Measurements from ENCODE around the gene BNIPL.

BNIPL gene

DNA sequence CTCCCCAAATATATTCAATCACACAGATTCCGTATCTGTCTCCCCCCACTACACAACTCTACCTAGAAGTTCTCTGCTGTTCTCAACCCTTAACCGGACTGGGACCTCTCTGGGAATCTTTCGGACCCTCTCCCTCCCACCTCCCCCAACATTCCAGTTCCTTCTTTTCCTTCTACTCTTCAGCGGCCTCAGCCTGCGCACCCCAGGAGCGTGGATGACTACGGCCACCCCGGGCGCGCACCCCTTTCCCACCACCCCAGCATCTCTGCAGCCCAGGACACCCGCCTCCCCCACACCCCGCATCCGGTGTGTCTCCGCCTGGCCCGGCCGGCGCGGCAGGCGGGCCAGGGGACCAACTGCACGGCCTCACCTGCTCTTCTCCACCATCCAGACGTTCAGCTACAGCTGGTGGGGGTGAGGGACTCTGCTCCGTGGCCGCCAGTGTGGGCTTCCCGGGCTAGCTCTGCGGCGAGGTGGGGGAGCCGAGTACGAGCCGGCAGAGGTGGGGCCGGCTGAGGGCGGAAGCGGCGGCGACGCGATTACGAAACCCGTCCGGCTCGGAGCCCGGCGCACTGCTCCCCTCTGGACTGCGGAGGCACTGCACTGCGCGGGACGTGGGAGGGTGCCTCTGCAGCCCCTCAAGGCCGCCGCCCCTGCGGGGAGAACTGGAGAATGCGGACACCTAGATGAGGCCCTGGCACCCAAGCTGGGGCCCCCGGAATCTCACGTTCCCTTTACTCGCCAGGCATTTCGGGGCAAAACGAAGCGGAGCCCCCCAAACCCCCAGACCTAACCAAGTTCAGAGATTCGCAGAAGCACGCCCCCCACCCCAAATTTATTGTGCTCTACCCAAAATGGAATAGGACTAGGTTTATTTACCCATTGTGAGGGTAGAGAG lies 23.0 kb downstream of the BNIPL start, which contains the start of gene CDC42SE1:
TSS of gene CDC42SE1 (minus strand) at position 514 of the 898 bp plus-strand sequence. CDS start 3,892 bp downstream, outside the sequence.
- peak; percentile 75 for DNase-seq (ENCODE audit: low read depth)

DNA sequence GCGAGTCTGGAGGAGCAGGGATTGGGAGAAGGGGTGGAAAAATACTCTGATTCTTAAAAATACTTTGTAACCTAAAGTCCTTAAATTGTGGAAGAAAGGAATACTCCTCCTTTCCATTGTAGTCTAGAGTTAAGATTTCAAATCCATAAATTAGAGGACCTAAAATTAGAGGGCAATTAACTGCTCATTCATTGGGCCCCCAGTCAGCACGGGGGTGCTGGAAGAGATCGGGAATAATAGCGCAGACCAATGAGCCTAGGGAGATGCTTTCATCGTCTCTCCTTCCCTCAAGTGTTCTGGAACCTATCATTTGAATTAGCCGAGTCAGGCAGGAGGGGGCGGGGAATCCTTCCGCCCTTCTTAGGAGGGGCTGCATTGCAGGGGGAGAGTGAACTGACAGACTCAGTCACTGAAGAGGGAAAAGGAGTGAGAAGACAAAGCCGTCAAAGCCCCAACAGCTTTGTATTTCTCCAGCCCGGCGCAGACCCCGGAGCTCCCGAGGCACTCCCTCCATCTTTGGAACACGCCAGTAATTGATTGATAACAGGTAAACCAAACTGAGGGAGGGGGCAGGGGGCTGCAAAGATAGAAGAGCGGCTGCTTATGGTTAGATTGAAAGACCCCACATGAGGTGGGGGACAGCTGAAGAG lies 23.7 kb downstream of the BNIPL start, which contains the start of gene MLLT11:
TSS of gene MLLT11 (plus strand) at position 391 of the 650 bp plus-strand sequence. CDS start 6,828 bp downstream, outside the sequence.
- DNase-seq (ENCODE audit: low read depth) = no peak

DNA sequence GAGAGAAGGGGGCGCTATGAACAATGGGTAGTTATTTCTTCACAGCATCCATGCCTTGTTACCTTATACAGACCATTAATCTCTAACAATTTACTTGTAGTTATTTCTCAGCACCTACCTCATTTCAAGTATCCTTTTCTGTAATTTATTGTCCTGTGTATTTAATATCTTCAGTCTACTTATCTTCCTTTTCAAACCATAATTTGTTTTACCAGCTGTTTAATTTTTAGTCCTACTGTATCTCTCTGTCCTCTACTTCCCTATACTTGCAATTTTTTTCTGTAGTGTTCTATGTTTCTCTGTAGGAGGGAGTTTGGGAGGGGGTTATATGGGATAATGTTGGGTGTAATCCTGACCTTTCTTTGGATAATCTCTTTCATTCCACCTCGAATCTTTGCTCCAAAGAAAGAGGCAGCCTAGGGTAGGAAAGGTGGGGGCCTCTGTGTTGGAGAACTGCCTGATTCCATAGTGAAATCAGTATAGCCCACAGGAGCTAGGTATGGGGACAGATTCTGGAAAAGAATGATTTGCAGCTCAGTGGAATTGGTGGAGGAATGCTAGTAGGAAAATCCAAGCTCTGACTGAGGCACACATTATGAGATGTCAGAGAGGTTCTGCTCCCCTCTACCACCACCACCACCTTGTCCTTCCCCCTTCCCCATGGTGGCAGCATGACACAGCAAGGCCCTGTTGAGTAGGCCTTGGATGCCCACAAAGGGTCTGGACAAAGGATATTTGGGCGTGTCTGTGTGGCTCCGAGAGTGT lies 24.5 kb downstream of the BNIPL start:
- no peak for DNase-seq (ENCODE audit: low read depth)

DNA sequence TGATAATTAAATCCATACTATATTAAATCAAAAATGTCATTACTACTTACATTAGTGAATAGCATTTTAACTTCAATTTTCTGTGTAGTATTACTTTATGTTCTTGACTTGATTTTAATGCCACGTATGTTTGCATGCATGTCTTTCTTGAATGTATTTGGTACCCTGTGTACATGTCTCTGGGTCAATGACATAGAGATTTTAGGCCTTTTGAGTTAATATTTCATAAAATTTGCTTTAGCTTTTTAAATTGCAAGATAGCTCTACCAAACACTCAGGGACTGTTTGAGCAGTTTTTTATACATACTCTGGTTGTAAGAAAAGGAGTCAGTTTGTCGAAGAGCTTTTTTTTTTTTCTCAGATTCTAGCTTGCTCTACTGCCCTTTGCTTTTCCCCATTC lies 25.3 kb downstream of the BNIPL start:
- no peak for DNase-seq (ENCODE audit: low read depth)

DNA sequence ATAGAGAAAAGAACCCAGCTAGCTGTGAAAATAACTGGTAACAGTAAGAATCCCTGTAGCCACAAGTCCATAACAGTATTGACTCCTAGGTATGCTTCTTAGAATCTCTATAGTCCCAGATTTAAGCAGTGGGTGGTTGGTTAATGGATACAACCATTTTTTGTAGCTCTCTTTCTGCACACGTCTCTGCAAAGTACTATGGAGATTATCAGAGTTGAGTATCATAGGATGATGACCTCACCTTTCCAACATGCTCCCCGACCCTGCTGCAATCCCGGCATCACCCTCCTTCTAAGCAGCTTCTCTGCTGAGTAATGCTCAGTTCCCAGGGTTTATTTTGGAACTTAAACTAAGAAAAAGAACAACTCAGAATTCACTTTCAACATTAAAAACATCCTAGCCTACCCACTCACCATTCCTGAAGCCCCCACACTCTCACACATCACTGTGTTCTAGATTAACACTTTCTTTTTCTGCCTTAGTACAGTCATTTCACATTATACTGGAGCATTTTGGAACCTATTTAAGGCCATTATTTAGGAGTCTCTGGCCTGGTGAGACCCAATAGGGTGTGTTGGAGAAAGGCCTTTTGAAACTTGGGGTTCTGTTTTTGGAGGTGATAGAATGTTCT lies 26.5 kb downstream of the BNIPL start:
- DNase-seq (ENCODE audit: low read depth) = no peak

DNA sequence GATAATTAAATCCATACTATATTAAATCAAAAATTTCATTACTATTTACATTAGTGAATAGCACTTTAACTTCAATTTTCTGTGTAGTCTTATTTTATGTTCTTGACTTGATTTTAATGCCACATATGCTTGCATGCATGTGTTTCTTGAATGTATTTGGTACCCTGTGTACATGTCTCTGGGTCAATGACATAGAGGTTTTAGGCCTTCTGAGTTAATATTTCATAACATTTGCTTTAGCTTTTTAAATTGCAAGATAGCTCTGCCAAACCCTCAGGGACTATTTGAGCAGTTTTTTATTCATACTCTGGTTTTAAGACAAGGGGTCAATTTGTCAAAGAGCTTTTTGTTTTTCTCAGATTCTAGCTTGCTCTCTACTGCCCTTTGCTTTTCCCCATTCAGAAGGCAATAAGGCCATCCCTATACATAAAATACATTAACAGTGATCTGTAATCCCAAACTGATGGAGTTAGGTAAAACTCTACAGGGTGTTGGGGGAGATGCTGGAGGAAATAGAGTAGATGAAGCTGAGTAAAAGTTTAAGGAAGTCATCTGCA lies 28.8 kb downstream of the BNIPL start:
- DNase-seq (ENCODE audit: low read depth) = no peak

DNA sequence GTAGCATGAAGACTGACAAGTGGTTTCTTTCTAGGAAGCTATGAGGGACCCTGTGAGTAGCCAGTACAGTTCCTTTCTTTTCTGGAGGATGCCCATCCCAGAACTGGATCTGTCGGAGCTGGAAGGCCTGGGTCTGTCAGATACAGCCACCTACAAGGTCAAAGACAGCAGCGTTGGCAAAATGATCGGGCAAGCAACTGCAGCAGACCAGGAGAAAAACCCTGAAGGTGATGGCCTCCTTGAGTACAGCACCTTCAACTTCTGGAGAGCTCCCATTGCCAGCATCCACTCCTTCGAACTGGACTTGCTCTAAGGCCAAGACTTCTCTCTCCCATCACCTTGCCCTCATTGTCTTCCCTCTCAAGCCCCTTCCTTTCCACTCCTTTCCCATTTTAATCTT lies 30.8 kb downstream of the BNIPL start:
- no peak for DNase-seq (ENCODE audit: low read depth)

DNA sequence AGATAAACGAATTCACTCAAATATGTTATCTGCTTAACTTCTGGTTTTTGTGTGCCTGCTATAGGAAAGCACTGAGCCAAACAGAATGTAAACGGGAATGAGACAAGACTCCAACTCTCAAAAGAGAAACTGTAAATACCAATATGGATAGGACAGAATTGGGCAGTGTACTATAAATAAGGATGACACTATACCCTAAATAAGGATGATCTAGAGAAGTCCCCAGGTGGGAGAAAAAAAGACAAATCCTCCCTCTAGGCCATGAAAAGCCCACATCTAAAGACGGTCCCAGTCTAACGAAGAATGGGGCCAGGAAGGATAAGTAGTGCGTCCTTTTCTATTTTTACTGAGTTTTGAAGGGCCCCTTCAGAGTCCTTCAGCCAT lies 32.7 kb downstream of the BNIPL start:
- DNase-seq (ENCODE audit: low read depth) = no peak

DNA sequence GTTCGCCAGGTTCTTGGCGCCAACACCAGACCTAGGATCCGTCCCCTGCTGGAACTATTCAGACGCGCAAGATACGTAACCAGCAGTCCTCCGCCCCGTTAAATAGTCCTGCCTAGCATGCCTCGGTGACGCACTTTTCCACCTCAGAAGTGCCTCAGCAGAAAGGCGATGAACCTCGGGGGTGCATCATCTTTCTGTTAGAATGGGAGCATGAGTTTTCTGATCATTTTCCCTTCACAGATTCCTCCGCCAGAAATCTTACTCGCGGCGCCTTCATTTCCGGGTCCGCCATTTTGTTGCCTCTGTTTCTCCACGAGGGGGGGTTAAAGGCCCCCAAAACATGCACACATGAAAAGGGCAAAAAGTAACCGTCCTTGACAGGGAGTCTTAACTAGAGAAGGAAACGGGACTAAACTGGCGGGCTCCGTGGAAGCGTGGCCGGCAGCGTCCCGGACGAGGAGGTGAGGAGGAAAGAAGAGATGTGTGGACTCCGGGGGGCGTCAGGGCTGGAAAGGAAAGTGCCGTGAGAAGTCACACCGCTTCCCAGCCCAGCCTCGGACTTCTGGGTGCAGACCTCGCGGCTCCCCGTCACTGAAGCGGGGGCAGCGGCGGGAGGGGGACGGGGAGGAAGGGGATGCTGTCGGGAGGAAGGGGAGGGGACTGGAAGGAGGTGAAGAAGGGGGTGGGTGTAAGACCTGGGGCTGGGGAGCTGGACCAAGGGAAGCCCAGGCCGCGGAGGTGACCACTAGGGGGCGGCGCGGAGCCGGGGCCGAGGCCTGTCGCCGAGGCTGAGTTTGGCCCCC lies 34.3 kb downstream of the BNIPL start, which contains the start of gene GABPB2:
TSS of gene GABPB2 (plus strand) at position 288 of the 803 bp plus-strand sequence. CDS start 17,429 bp downstream, outside the sequence.
- peak; percentile 66 for DNase-seq (ENCODE audit: low read depth)

DNA sequence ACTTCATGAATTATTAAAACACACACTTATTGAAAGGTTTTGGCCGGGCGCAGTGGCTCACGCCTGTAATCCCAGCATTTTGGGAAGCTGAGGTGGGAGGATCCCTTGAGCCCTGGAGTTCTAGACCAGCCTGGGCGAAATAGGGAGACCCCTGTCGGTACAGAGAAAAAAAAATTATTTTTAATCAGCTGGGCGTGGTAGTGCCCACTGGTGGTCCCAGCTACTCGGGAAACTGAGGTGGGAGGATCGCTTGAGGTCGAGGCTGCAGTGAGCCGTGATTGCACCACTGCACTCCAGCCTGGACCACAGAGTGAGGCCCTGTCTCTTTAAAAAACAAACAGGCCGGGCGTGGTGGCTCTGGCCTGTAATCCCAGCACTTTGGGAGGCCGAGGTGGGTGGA lies 35.8 kb downstream of the BNIPL start:
- DNase-seq (ENCODE audit: low read depth) = no peak

DNA sequence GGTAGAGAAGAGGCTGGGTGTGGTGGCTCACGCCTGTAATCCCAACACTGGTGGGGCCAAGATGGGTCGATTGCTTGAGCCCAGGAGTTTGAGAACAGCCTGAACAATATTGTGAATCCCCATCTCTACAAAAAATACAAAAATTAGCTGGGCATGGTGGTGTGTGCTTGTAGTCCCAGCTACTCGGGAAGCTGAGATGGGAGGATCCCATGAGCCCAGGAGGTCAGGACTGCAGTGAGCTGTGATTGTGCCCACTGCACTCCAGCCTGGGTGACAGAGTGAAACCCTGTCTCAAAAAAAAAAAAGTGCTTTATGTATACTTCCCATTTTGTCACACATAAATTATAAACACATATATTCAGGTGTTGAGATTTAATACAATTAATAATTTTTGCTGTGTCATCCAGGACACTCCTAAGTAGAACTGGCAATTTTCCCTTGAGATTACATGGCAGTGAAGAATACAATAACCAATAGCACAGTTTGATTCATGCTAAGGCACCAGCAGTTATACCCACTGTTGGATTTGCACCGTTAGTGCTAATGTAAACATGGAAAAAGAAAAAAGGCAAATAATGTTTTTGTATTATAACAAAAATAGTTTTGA lies 49.7 kb downstream of the BNIPL start:
- no peak for DNase-seq (ENCODE audit: low read depth)

Measured in stimulated activated CD8-positive, alpha-beta memory T cell treated with anti-CD3 and anti-CD28 coated beads, Interleukin-12 subunit alpha, Interleukin-12 subunit beta, amount 100 ng/mL, for 1 hour (primary cell).